ENCODE data around the gene SORT1. TPM values are rescaled to one million over a fixed set of nuclear protein-coding genes. Genes with fewer than 3 reads are reported as not detected.

SORT1 gene
- total and polyA plus RNA-seq, 2 of the 8 experiments (the other 6 are each of a cell fraction or from before 2014, with no cell fraction given), result 18.7 to 69.6 TPM

GRCh38 chr1:109426281-109427170, 28.8 kb upstream of the SORT1 start, which contains the start of gene PSMA5 (continued):
- TF ChIP-seq KDM5A (IDR thresholded peaks at IDR 0.05; ENCODE audit: low read length) (0 out of 2 replicates have a peak, but pooled peaks have one; percentile 9), KDM4A (IDR thresholded peaks at IDR 0.05; ENCODE audit: low read depth, low read length, severe bottlenecking) (peak; percentile 60), SP1 (IDR thresholded peaks at IDR 0.05; ENCODE audit: low read depth, low read length) (peak; percentile 95), GTF2F1 (IDR thresholded peaks at IDR 0.05; ENCODE audit: borderline replicate concordance, low read depth, low read length) (no peak), PHF8 (conservative IDR thresholded peaks at IDR 0.05; ENCODE audit: low read depth, low read length) (peak; percentile 68), TAF7 (optimal IDR thresholded peaks at IDR 0.05; ENCODE audit: borderline replicate concordance, low read depth, low read length) (peak; percentile 25), MAX (IDR thresholded peaks at IDR 0.05) (peak; percentile 65), POLR2A (IDR thresholded peaks at IDR 0.05; ENCODE audit: control extremely low read depth in 1 of 2, low read depth in 2 of 2, low read length in 2 of 2) (peak; percentile 88 to 98), KDM1A (IDR thresholded peaks at IDR 0.05; ENCODE audit: borderline replicate concordance, low read length) (no peak), SIN3A (conservative IDR thresholded peaks at IDR 0.05 in 1 of 2, IDR thresholded peaks at IDR 0.05 in 1 of 2; ENCODE audit: low read depth in 1 of 2, low read length in 2 of 2) (peak in 1 of 2 experiments; percentile 51; a peak in 3 of 4 replicates), USF2 (IDR thresholded peaks at IDR 0.05; ENCODE audit: low read length) (peak; percentile 46), SUZ12 (IDR thresholded peaks at IDR 0.05; ENCODE audit: low read length) (no peak), CTCF (IDR thresholded peaks at IDR 0.05; ENCODE audit: control extremely low read depth in 1 of 3, insufficient read depth in 1 of 3, low read depth in 1 of 3, low read length in 3 of 3) (no peak), POLR2AphosphoS5 (IDR thresholded peaks at IDR 0.05; ENCODE audit: low read depth, low read length) (peak; percentile 96), CEBPB (IDR thresholded peaks at IDR 0.05; ENCODE audit: low read depth, low read length) (0 out of 2 replicates have a peak, but pooled peaks have one; percentile 7), RXRA (IDR thresholded peaks at IDR 0.05; ENCODE audit: insufficient read depth, low read depth, low read length) (no peak), CREB1 (IDR thresholded peaks at IDR 0.05) (peak; percentile 20), BCL11A (IDR thresholded peaks at IDR 0.05; ENCODE audit: low read depth in 2 of 2, low read length in 2 of 2) (no peak), E2F6 (IDR thresholded peaks at IDR 0.05) (peak; percentile 95)
